HG02970 (cell line): ENCODE results near the gene ARHGEF40.
A peak's percentile ranks its signal among the peaks of the same experiment; 100 is the strongest.

Experiments
- ATAC-seq: cut with Tn5 transposase; IDR thresholded peaks from one replicate; pipeline ENCODE4 v1.9.1; 2021; ENCODE audit warnings: mild to moderate bottlenecking, moderate library complexity, moderate number of reproducible peaks; ENCODE audit not compliant: unreplicated experiment, low FRiP score

ARHGEF40 gene

GRCh38 chr14:21096438-21096837, 26.3 kb downstream of the ARHGEF40 start:
- no peak for ATAC-seq

GRCh38 chr14:21096978-21097635, 27.0 kb downstream of the ARHGEF40 start:
- ATAC-seq = no peak

GRCh38 chr14:21097636-21098075, 27.6 kb downstream of the ARHGEF40 start:
- no peak for ATAC-seq

GRCh38 chr14:21098076-21098891, 28.2 kb downstream of the ARHGEF40 start, which contains the start of gene ZNF219:
TSS of gene ZNF219 (minus strand) at chr14:21098655. CDS start at chr14:21093591, 5,064 bp downstream.
- no peak for ATAC-seq

GRCh38 chr14:21098892-21099595, 28.9 kb downstream of the ARHGEF40 start:
- ATAC-seq = no peak

GRCh38 chr14:21099596-21099985, 29.5 kb downstream of the ARHGEF40 start:
- no peak for ATAC-seq

- no peak for ATAC-seq
Observed at GRCh38 chr14:21100931-21101330, 30.8 kb downstream of the ARHGEF40 start, which contains the start of gene TMEM253. TSS of gene TMEM253 (plus strand) at chr14:21101066. CDS start at chr14:21101344, 278 bp downstream.

GRCh38 chr14:21101802-21102413, 31.8 kb downstream of the ARHGEF40 start:
- no peak for ATAC-seq

- no peak for ATAC-seq
Observed at GRCh38 chr14:21102521-21103410, 32.7 kb downstream of the ARHGEF40 start.

GRCh38 chr14:21103411-21103709, 33.3 kb downstream of the ARHGEF40 start:
- no peak for ATAC-seq

- peak; percentile 88 for ATAC-seq
Observed at GRCh38 chr14:21103710-21104447, 33.8 kb downstream of the ARHGEF40 start.

- peak; percentile 27 for ATAC-seq
Observed at GRCh38 chr14:21104448-21105060, 34.5 kb downstream of the ARHGEF40 start.

- no peak for ATAC-seq
Observed at GRCh38 chr14:21105095-21105494, 35.0 kb downstream of the ARHGEF40 start.

GRCh38 chr14:21106176-21106497, 36.0 kb downstream of the ARHGEF40 start:
- no peak for ATAC-seq

- no peak for ATAC-seq
Observed at GRCh38 chr14:21106498-21107282, 36.6 kb downstream of the ARHGEF40 start.

GRCh38 chr14:21107283-21107800, 37.2 kb downstream of the ARHGEF40 start:
- no peak for ATAC-seq

- no peak for ATAC-seq
Observed at GRCh38 chr14:21108791-21109190, 38.7 kb downstream of the ARHGEF40 start.
